Lower leg skin (tissue), 3 donors: ENCODE data around the gene CNOT4.

Experiments used
- CTCF ChIP-seq, 3 donors: fragments of 450-650 bp; IDR thresholded peaks; one replicate each; pipeline ENCODE4 v1.5.1; 2016; ENCODE audit warnings: antibody characterized with exemption in 3 of 3, mild to moderate bottlenecking in 3 of 3, moderate library complexity in 2 of 3
- POLR2A ChIP-seq, 2 donors: fragments of 450-650 bp; IDR thresholded peaks; one replicate each; pipeline ENCODE4 v1.6.1; 2016 to 2017; ENCODE audit warnings: antibody characterized with exemption in 2 of 2, mild to moderate bottlenecking in 1 of 2, moderate library complexity in 1 of 2

GRCh38 chr7:135342887-135343286 is 167.0 kb downstream of the CNOT4 start:
- no peak for TF ChIP-seq CTCF (IDR thresholded peaks at IDR 0.05)
- TF ChIP-seq POLR2A (IDR thresholded peaks at IDR 0.05): no peak
